ENCODE results near the gene ALCAM. TPM values are rescaled to one million over a fixed set of nuclear protein-coding genes. Genes with fewer than 3 reads are reported as not detected.

Gene ALCAM
- polyA plus RNA-seq, 3 donors, result 7.1 to 8.0 (median 7.9) TPM

DNA sequence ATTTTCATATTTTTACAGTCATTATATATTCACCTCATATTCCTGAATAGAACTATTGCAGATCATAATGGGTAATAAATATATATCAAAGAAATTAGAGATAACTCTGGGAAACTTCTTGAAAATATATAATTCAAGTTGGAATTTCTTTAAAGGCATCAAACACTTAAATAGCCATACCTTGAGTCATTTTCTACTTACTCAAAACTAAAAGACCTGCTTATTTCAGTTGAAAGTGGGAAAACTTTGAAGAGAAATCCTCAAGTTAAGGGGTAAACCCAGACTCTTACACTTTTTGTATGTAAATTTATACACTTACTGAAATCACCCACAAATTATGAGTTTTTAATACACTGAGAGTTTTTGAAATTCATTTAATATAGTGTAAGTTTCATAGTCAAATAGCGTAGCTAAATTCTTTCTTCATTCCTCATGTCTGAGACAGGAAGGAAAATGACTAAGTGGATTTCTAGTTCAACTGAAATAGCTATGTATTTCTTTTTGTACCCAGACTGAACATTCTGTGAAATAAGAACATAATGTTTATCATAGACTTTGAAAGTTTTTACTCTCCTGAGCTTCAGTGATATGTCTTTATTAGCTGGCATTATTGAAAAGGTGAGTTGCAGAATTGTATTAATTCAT, 4.6 kb upstream of the ALCAM start:
- H3K36me3 ChIP-seq (replicated peaks in 1 of 2; ENCODE audit: control insufficient read depth in 1 of 2, insufficient read depth in 2 of 2, low read length in 2 of 2), result no peaks in the 10 kb centered on the region
- peaks cover 38% of the 10 kb centered on the region for H3K4me1 Mint-ChIP-seq
- H3K4me3 ChIP-seq (replicated peaks in 1 of 3; ENCODE audit: low read depth in 2 of 3, low read length in 3 of 3), result no peak overlapping the region
- H4K20me1 ChIP-seq (ENCODE audit: insufficient read depth, low read length), result no peaks in the 10 kb centered on the region
- H3K4me1 ChIP-seq (ENCODE audit: control insufficient read depth in 1 of 2, insufficient read depth in 2 of 2, low read length in 2 of 2), result peaks cover 15 to 42% of the 10 kb centered on the region in 2 donors
- WGBS (ENCODE audit: insufficient coverage), result no CpG with 5 or more reads among the region's 1 CpG
- TF ChIP-seq, protein P1, sequence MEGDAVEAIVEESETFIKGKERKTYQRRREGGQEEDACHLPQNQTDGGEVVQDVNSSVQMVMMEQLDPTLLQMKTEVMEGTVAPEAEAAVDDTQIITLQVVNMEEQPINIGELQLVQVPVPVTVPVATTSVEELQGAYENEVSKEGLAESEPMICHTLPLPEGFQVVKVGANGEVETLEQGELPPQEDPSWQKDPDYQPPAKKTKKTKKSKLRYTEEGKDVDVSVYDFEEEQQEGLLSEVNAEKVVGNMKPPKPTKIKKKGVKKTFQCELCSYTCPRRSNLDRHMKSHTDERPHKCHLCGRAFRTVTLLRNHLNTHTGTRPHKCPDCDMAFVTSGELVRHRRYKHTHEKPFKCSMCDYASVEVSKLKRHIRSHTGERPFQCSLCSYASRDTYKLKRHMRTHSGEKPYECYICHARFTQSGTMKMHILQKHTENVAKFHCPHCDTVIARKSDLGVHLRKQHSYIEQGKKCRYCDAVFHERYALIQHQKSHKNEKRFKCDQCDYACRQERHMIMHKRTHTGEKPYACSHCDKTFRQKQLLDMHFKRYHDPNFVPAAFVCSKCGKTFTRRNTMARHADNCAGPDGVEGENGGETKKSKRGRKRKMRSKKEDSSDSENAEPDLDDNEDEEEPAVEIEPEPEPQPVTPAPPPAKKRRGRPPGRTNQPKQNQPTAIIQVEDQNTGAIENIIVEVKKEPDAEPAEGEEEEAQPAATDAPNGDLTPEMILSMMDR (IDR thresholded peaks at IDR 0.05), result no peak
- DNase-seq, result peak in 2 of 3 donors; percentile 30 to 42
- intact Hi-C loops (cut with micrococcal nuclease), result loop anchor here in 1 of 2 donors (10.0 kb wide), 1 partner anchor 47 kb away; no protein-coding TSS in a partner anchor
- H3K79me2 ChIP-seq (ENCODE audit: insufficient read depth, low read length), result peaks cover 6% of the 10 kb centered on the region
- H3K4me2 ChIP-seq (replicated peaks; ENCODE audit: extremely low read depth, low read length, poor library complexity, severe bottlenecking), result no peak overlapping the region
- H3K9me3 ChIP-seq (replicated peaks in 1 of 2; ENCODE audit: control insufficient read depth in 1 of 2, insufficient read depth in 1 of 2, low read length in 2 of 2), result no peaks in the 10 kb centered on the region
- H3K4me3 Mint-ChIP-seq, result no peak overlapping the region
- H3K27ac Mint-ChIP-seq, result no peak overlapping the region
- peaks cover 0 to 2% of the 10 kb centered on the region in 2 donors for H3K36me3 Mint-ChIP-seq
- no peaks in the 10 kb centered on the region for H3K9me3 Mint-ChIP-seq
- H3K9ac ChIP-seq (ENCODE audit: insufficient read depth, low read length, poor library complexity, severe bottlenecking), result no peak overlapping the region
- H3K27me3 ChIP-seq (ENCODE audit: control insufficient read depth in 2 of 2, insufficient read depth in 2 of 2, low read length in 2 of 2), result no peaks in the 10 kb centered on the region
- no peak overlapping the region for H3K27ac ChIP-seq (ENCODE audit: low read depth in 1 of 2, low read length in 2 of 2)
- H2AFZ ChIP-seq (ENCODE audit: insufficient read depth, low read depth, low read length, poor library complexity, severe bottlenecking), result no peak overlapping the region
- H3K27me3 Mint-ChIP-seq (ENCODE audit: low read depth in 3 of 3), result peaks cover 0 to 12% (median 8%) of the 10 kb centered on the region in 3 donors

DNA sequence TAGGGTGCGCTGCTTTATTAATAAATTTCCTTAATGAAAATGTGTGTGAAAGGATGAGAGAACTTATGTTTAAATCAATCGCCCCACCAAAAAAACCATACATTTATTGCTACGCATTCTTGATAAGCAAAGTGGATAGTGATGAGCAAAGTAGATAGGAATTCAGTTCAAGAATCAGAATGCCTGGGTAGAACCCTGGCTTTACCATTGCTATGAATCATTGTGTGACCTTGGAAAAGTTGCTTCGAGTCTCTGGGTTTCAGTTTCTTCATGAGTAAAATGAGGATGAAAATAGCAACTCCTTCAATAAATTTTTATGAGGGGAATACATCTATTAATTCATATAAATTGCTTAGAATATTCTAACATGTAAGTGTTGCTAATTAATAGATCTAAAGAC, 2.6 kb upstream of the ALCAM start:
- Histone ChIP-seq H3K36me3 (replicated peaks in 1 of 2; ENCODE audit: control insufficient read depth in 1 of 2, insufficient read depth in 2 of 2, low read length in 2 of 2) (no peaks in the 10 kb centered on the region), H3K4me2 (replicated peaks; ENCODE audit: extremely low read depth, low read length, poor library complexity, severe bottlenecking) (no peak overlapping the region), H2AFZ (ENCODE audit: insufficient read depth, low read depth, low read length, poor library complexity, severe bottlenecking) (no peak overlapping the region), H3K9ac (ENCODE audit: insufficient read depth, low read length, poor library complexity, severe bottlenecking) (no peak overlapping the region), H3K27me3 (ENCODE audit: control insufficient read depth in 2 of 2, insufficient read depth in 2 of 2, low read length in 2 of 2) (no peaks in the 10 kb centered on the region), H3K4me3 (replicated peaks in 1 of 3; ENCODE audit: low read depth in 2 of 3, low read length in 3 of 3) (no peak overlapping the region), H3K27ac (ENCODE audit: low read depth in 1 of 2, low read length in 2 of 2) (no peak overlapping the region), H3K4me1 (ENCODE audit: control insufficient read depth in 1 of 2, insufficient read depth in 2 of 2, low read length in 2 of 2) (peaks cover 28 to 48% of the 10 kb centered on the region in 2 donors), H3K79me2 (ENCODE audit: insufficient read depth, low read length) (peaks cover 11% of the 10 kb centered on the region), H4K20me1 (ENCODE audit: insufficient read depth, low read length) (no peaks in the 10 kb centered on the region), H3K9me3 (replicated peaks in 1 of 2; ENCODE audit: control insufficient read depth in 1 of 2, insufficient read depth in 1 of 2, low read length in 2 of 2) (no peaks in the 10 kb centered on the region)
- TF ChIP-seq, protein P1 (IDR thresholded peaks at IDR 0.05), result no peak
- H3K9me3 Mint-ChIP-seq, result peaks cover 0 to 3% (median 0%) of the 10 kb centered on the region in 7 donors
- H3K4me1 Mint-ChIP-seq, result peaks cover 39% of the 10 kb centered on the region
- no peak for DNase-seq
- no peak overlapping the region for H3K4me3 Mint-ChIP-seq
- H3K27me3 Mint-ChIP-seq (ENCODE audit: low read depth in 3 of 3), result peaks cover 0 to 12% (median 11%) of the 10 kb centered on the region in 3 donors
- intact Hi-C loops (cut with micrococcal nuclease), result loop anchor here in 1 of 2 donors (10.0 kb wide), 1 partner anchor 49 kb away; no protein-coding TSS in a partner anchor
- H3K36me3 Mint-ChIP-seq, result peaks cover 0 to 2% of the 10 kb centered on the region in 2 donors
- no CpG with 5 or more reads among the region's 4 CpGs for whole genome bisulfite sequencing (ENCODE audit: insufficient coverage)
- H3K27ac Mint-ChIP-seq, result no peak overlapping the region

Data from CD14-positive monocyte (primary cell).